GM23338 (cell line): Measurements from ENCODE around the gene DELE1. TPM values are rescaled to one million over a fixed set of nuclear protein-coding genes. Genes with fewer than 3 reads are reported as not detected.
A peak's percentile ranks its signal among the peaks of the same experiment; 100 is the strongest.

ENCODE experiments used
- ATAC-seq: fragments of 200-7000 bp; cut with Tn5 transposase; 3 replicates; pipeline ENCODE4 v1.9.1; 2020
- DNase-seq: peaks from one replicate; pipeline ENCODE4 v3.0.0-alpha.2; 2015; ENCODE audit warnings: low spot score
- H2AFZ ChIP-seq: fragments of 200-600 bp; sonication (generic); 2 replicates; pipeline ENCODE4 v1.8.0; 2016; ENCODE audit warnings: antibody characterized with exemption, mild to moderate bottlenecking, moderate library complexity
- H3F3A ChIP-seq: fragments of 200-600 bp; sonication (generic); replicated peaks from 2 replicates; pipeline ENCODE4 v1.8.0; 2017; ENCODE audit warnings: antibody characterized with exemption, mixed run types, low read depth
- H3K27ac ChIP-seq: fragments of 200-600 bp; sonication (generic); 2 replicates; pipeline ENCODE4 v1.6.1; 2016; ENCODE audit warnings: low read depth
- H3K27me3 ChIP-seq: fragments of 200-600 bp; sonication (generic); 2 replicates; pipeline ENCODE4 v1.8.0; 2016; ENCODE audit warnings: mild to moderate bottlenecking, mixed run types, moderate library complexity; ENCODE audit not compliant: insufficient read depth
- H3K36me3 ChIP-seq: fragments of 200-600 bp; sonication (generic); 2 replicates; pipeline ENCODE4 v1.8.0; 2016; ENCODE audit warnings: mild to moderate bottlenecking; ENCODE audit not compliant: insufficient read depth
- H3K4me1 ChIP-seq: fragments of 200-600 bp; sonication (generic); 2 replicates; pipeline ENCODE4 v1.8.0; 2016; ENCODE audit warnings: mild to moderate bottlenecking, moderate library complexity; ENCODE audit not compliant: insufficient read depth
- H3K4me2 ChIP-seq: fragments of 200-600 bp; sonication (generic); 2 replicates; pipeline ENCODE4 v1.7.1; 2017; ENCODE audit warnings: mixed run types
- H3K4me3 ChIP-seq: fragments of 200-600 bp; sonication (generic); 2 replicates; pipeline ENCODE4 v1.6.1; 2016; ENCODE audit warnings: mixed run types
- H3K79me2 ChIP-seq: fragments of 200-600 bp; sonication (generic); replicated peaks from 2 replicates; pipeline ENCODE4 v1.8.0; 2017; ENCODE audit warnings: mild to moderate bottlenecking; ENCODE audit not compliant: insufficient read depth
- H3K9me2 ChIP-seq: fragments of 200-600 bp; sonication (generic); 2 replicates; pipeline ENCODE4 v1.8.0; 2017; ENCODE audit not compliant: insufficient read depth
- H4K20me1 ChIP-seq: fragments of 200-600 bp; sonication (generic); replicated peaks from 2 replicates; pipeline ENCODE4 v1.8.0; 2017; ENCODE audit warnings: mild to moderate bottlenecking; ENCODE audit not compliant: insufficient read depth
- H3K27ac Mint-ChIP-seq: 2 replicates; pipeline ENCODE4 v1.8.0; 2020; ENCODE audit warnings: inconsistent platforms, mild to moderate bottlenecking, moderate library complexity, mixed read lengths
- H3K27me3 Mint-ChIP-seq: 3 replicates; pipeline ENCODE4 v1.8.0; 2022; ENCODE audit warnings: low read depth, mild to moderate bottlenecking, moderate library complexity, mixed read lengths, inconsistent platforms; ENCODE audit not compliant: insufficient read depth, poor library complexity
- H3K36me3 Mint-ChIP-seq: 3 replicates; pipeline ENCODE4 v1.8.0; 2021; ENCODE audit warnings: low read depth, mild to moderate bottlenecking, inconsistent platforms, moderate library complexity, mixed read lengths
- H3K4me1 Mint-ChIP-seq: 3 replicates; pipeline ENCODE4 v1.8.0; 2020; ENCODE audit warnings: mild to moderate bottlenecking, inconsistent platforms, mixed read lengths
- H3K4me3 Mint-ChIP-seq: 3 replicates; pipeline ENCODE4 v1.8.0; 2021; ENCODE audit warnings: moderate library complexity, mild to moderate bottlenecking, inconsistent platforms, mixed read lengths
- H3K9me3 Mint-ChIP-seq: 3 replicates; pipeline ENCODE4 v1.8.0; 2020; ENCODE audit warnings: moderate library complexity, mild to moderate bottlenecking, inconsistent platforms, mixed read lengths
- CREB1 ChIP-seq: fragments of 250-450 bp; sonication (Bioruptor Pico); IDR thresholded peaks from 2 replicates; pipeline ENCODE4 v1.5.0; 2020; ENCODE audit warnings: low read depth, mild to moderate bottlenecking, moderate library complexity
- CTCF ChIP-seq, 2 experiments: fragments of 200-600 bp in 1 of 2; sonication (generic) in 1 of 2; conservative IDR thresholded peaks; 2 replicates each; pipeline versions ENCODE4 v1.5.1 to v1.6.1; 2016 to 2017; ENCODE audit warnings: antibody characterized with exemption in 2 of 2, low read depth in 2 of 2, mild to moderate bottlenecking in 2 of 2, moderate library complexity in 1 of 2
- EZH2 ChIP-seq: fragments of 200-600 bp; sonication (generic); IDR thresholded peaks from one replicate; pipeline ENCODE4 v1.8.0; 2017; ENCODE audit warnings: antibody characterized with exemption, mild to moderate bottlenecking, low read depth; ENCODE audit not compliant: unreplicated experiment
- EZH2phosphoT487 ChIP-seq: fragments of 200-600 bp; sonication (generic); IDR thresholded peaks from one replicate; pipeline ENCODE4 v1.8.1; 2018; ENCODE audit warnings: antibody characterized with exemption; ENCODE audit not compliant: unreplicated experiment
- JUNB ChIP-seq: IDR thresholded peaks from one replicate; pipeline ENCODE4 v1.6.1; 2016; ENCODE audit warnings: antibody characterized with exemption; ENCODE audit not compliant: unreplicated experiment
- NANOG ChIP-seq: IDR thresholded peaks from 2 replicates; pipeline ENCODE4 v1.6.1; 2016; ENCODE audit warnings: antibody characterized with exemption, borderline replicate concordance
- POLR2AphosphoS5 ChIP-seq: IDR thresholded peaks from 2 replicates; pipeline ENCODE4 v1.6.1; 2016; ENCODE audit warnings: antibody characterized with exemption, low read depth
- REST ChIP-seq: IDR thresholded peaks from one replicate; pipeline ENCODE4 v1.6.1; 2018; ENCODE audit warnings: antibody characterized with exemption; ENCODE audit not compliant: unreplicated experiment
- STAT1 ChIP-seq: IDR thresholded peaks from one replicate; pipeline ENCODE4 v1.6.1; 2016; ENCODE audit warnings: antibody characterized with exemption; ENCODE audit not compliant: unreplicated experiment
- ZNF114 ChIP-seq: fragments of 250-450 bp; sonication (Bioruptor Pico); IDR thresholded peaks from 2 replicates; pipeline ENCODE4 v1.5.0; 2020; ENCODE audit warnings: mild to moderate bottlenecking, moderate library complexity
- ZNF331 ChIP-seq: fragments of 250-450 bp; sonication (Bioruptor Pico); IDR thresholded peaks from 2 replicates; pipeline ENCODE4 v1.5.0; 2020; ENCODE audit warnings: low read depth, mild to moderate bottlenecking, moderate library complexity
- ZNF462 ChIP-seq: fragments of 250-450 bp; sonication (Bioruptor Pico); IDR thresholded peaks from 2 replicates; pipeline ENCODE4 v1.5.0; 2020; ENCODE audit warnings: mild to moderate bottlenecking, moderate library complexity
- polyA plus RNA-seq: library from polyadenylated mRNA; unstranded; fragments of >200 nt; fragmentation: Nextera tagmentation; extraction: Ambion mirVana; gene quantifications from 2 replicates; pipeline ENCODE4 v1.2.1, GENCODE V29; 2016
- total RNA-seq: library from RNA; depleted of rRNA; stranded (reverse); fragments of >200 nt; shearing (Covaris generic); gene quantifications from 2 replicates; pipeline ENCODE4 v1.2.3, GENCODE V29; 2014
- TF ChIP-seq, protein P1 (sequence below): IDR thresholded peaks from 2 replicates; pipeline ENCODE4 v1.6.1; 2016; ENCODE audit warnings: antibody characterized with exemption

DELE1 gene
- total and polyA plus RNA-seq, 2 experiments from 2014 or later, result 26.9 to 62.2 TPM

- H2AFZ ChIP-seq, result peak within 1 kb of the TSS; percentile 98
- DNase-seq (peak; percentile 98), ATAC-seq (peak; percentile 96)
- peaks cover 16% of the 10 kb centered on the region for H3K4me1 ChIP-seq
- TF ChIP-seq EZH2 (no peak), ZNF331 (CRISPR knock-in tag) (no peak), CTCF (conservative IDR thresholded peaks at IDR 0.05; ENCODE audit: low read depth in 2 of 2) (peak; percentile 64 to 84), CREB1 (CRISPR knock-in tag) (no peak), ZNF114 (CRISPR knock-in tag) (no peak), JUNB (no peak), NANOG (no peak), STAT1 (no peak), ZNF462 (CRISPR knock-in tag) (no peak), POLR2AphosphoS5 (peak; percentile 92), EZH2phosphoT487 (no peak), REST (no peak)
- TF ChIP-seq, protein P1, sequence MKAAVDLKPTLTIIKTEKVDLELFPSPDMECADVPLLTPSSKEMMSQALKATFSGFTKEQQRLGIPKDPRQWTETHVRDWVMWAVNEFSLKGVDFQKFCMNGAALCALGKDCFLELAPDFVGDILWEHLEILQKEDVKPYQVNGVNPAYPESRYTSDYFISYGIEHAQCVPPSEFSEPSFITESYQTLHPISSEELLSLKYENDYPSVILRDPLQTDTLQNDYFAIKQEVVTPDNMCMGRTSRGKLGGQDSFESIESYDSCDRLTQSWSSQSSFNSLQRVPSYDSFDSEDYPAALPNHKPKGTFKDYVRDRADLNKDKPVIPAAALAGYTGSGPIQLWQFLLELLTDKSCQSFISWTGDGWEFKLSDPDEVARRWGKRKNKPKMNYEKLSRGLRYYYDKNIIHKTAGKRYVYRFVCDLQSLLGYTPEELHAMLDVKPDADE, result peak; percentile 25; the same call in 1 of the 2 replicates
- Mint-ChIP-seq H3K4me1 (peaks cover 19% of the 10 kb centered on the region; the same call in 2 of the 3 replicates), H3K36me3 (peaks cover 9% of the 10 kb centered on the region), H3K4me3 (peak within 1 kb of the TSS; percentile 85), H3K9me3 (no peaks in the 10 kb centered on the region), H3K27me3 (peaks cover 8% of the 10 kb centered on the region), H3K27ac (peak within 1 kb of the TSS; percentile 87)
- H3K4me3 ChIP-seq, result peak within 1 kb of the TSS; percentile 61
- H3K27ac ChIP-seq, result peak within 1 kb of the TSS; percentile 86
- peak within 1 kb of the TSS; percentile 80 for H3K4me2 ChIP-seq
- no peaks in the 10 kb centered on the region; the same call in 1 of the 2 replicates for H3K79me2 ChIP-seq
- H3K9me2 ChIP-seq, result no peaks in the 10 kb centered on the region
- H3K36me3 ChIP-seq, result 0 out of 2 replicates have a peak, but pooled peaks cover 4% of the 10 kb centered on the region
- H3F3A ChIP-seq, result peaks cover 13% of the 10 kb centered on the region
- no peaks in the 10 kb centered on the region for H3K27me3 ChIP-seq
- no peaks in the 10 kb centered on the region for H4K20me1 ChIP-seq
Observed at GRCh38 chr5:141968914-141969608, 45.4 kb downstream of the DELE1 start, which contains the start of gene RNF14. TSS of gene RNF14 (plus strand) at chr5:141969105. CDS start at chr5:141973589, 4,484 bp downstream.
